HG02973 (cell line): ENCODE results near the gene GPR160.
"Not testable (repeated sequence)": the region's sequence is repeated elsewhere in the genome, so short reads cannot be mapped to it uniquely, and the experiment has no call there.

Experiments
- ATAC-seq: cut with Tn5 transposase; IDR thresholded peaks from one replicate; pipeline ENCODE4 v1.9.1; 2021; ENCODE audit warnings: moderate library complexity; ENCODE audit not compliant: unreplicated experiment

The GPR160 gene

GRCh38 chr3:170109579-170110293 is 71.9 kb downstream of the GPR160 start:
- ATAC-seq: no peak

GRCh38 chr3:170111147-170111771 is 73.5 kb downstream of the GPR160 start:
- no peak for ATAC-seq

- ATAC-seq: not testable (repeated sequence)
Measured at GRCh38 chr3:170114165-170114564, 76.4 kb downstream of the GPR160 start.

- ATAC-seq: no peak
Measured at GRCh38 chr3:170117134-170117533, 79.3 kb downstream of the GPR160 start.

GRCh38 chr3:170128259-170128976 is 90.6 kb downstream of the GPR160 start:
- peak; percentile 83 for ATAC-seq

GRCh38 chr3:170128977-170129431 is 91.2 kb downstream of the GPR160 start:
- peak; percentile 48 for ATAC-seq

GRCh38 chr3:170130532-170130931 is 92.7 kb downstream of the GPR160 start:
- no peak for ATAC-seq

GRCh38 chr3:170132335-170132734 is 94.5 kb downstream of the GPR160 start:
- ATAC-seq: no peak
